WTC11 (cell line): ENCODE data around the gene UBXN2A. TPM values are rescaled to one million over a fixed set of nuclear protein-coding genes. Genes with fewer than 3 reads are reported as not detected.

Source experiments
- ATAC-seq: fragments of 200-7000 bp; cut with Tn5 transposase; 2 replicates; pipeline ENCODE4 v1.10.0; 2021; ENCODE audit warnings: mild to moderate bottlenecking, moderate library complexity
- CTCF ChIA-PET: fragments of 300-600 bp; sonication (Branson Sonifier 250); formaldehyde crosslinking; loops from one replicate; lab custom pipeline; 2021; ENCODE audit warnings: antibody characterized with exemption; lab: Charles Lee
- POLR2A ChIA-PET: fragments of 350-600 bp; sonication (Branson Sonifier 250); formaldehyde crosslinking; loops from one replicate; lab custom pipeline; 2021; ENCODE audit warnings: antibody characterized with exemption; lab: Charles Lee
- DNase-seq: peaks from one replicate; pipeline ENCODE4 v3.0.0; 2021; ENCODE audit warnings: low spot score
- H3K27ac Mint-ChIP-seq: 2 replicates; pipeline ENCODE4 v1.8.0; 2021; ENCODE audit warnings: mixed read lengths
- H3K27me3 Mint-ChIP-seq: 2 replicates; pipeline ENCODE4 v1.8.0; 2021; ENCODE audit warnings: low read depth, mild to moderate bottlenecking, moderate library complexity, mixed read lengths
- H3K36me3 Mint-ChIP-seq: 2 replicates; pipeline ENCODE4 v1.8.0; 2021; ENCODE audit warnings: mixed read lengths
- H3K4me1 Mint-ChIP-seq: 2 replicates; pipeline ENCODE4 v1.8.0; 2022; ENCODE audit warnings: mixed read lengths
- H3K4me3 Mint-ChIP-seq: 2 replicates; pipeline ENCODE4 v1.8.0; 2021; ENCODE audit warnings: mild to moderate bottlenecking, moderate library complexity, mixed read lengths
- H3K9me3 Mint-ChIP-seq: 2 replicates; pipeline ENCODE4 v1.8.0; 2021; ENCODE audit warnings: mixed read lengths
- CREM ChIP-seq: sonication (generic); formaldehyde crosslinking; IDR thresholded peaks from 2 replicates; pipeline ENCODE4 v1.8.1; 2022; ENCODE audit warnings: mild to moderate bottlenecking, missing genetic modification reagents, moderate library complexity
- ESRRA ChIP-seq: sonication (generic); formaldehyde crosslinking; IDR thresholded peaks from 2 replicates; pipeline ENCODE4 v1.8.1; 2022; ENCODE audit warnings: mild to moderate bottlenecking, missing genetic modification reagents, borderline replicate concordance
- FOXJ3 ChIP-seq: sonication (generic); formaldehyde crosslinking; IDR thresholded peaks from 2 replicates; pipeline ENCODE4 v1.9.0; 2021; ENCODE audit warnings: missing genetic modification reagents, mild to moderate bottlenecking, borderline replicate concordance
- FOXK1 ChIP-seq: sonication (generic); formaldehyde crosslinking; IDR thresholded peaks from 2 replicates; pipeline ENCODE4 v1.8.0; 2022; ENCODE audit warnings: mild to moderate bottlenecking, moderate library complexity, missing genetic modification reagents
- IRF2 ChIP-seq: sonication (generic); formaldehyde crosslinking; IDR thresholded peaks from 2 replicates; pipeline ENCODE4 v1.8.0; 2022; ENCODE audit warnings: low read depth, missing genetic modification reagents, borderline replicate concordance
- JUN ChIP-seq: sonication (generic); formaldehyde crosslinking; IDR thresholded peaks from 2 replicates; pipeline ENCODE4 v1.8.0; 2023; ENCODE audit warnings: mild to moderate bottlenecking, missing genetic modification reagents
- NFATC4 ChIP-seq: fragments of 250-450 bp; sonication (Bioruptor Pico); IDR thresholded peaks from 2 replicates; pipeline ENCODE4 v1.9.0; 2021; ENCODE audit warnings: mild to moderate bottlenecking
- NFE2L1 ChIP-seq: sonication (generic); formaldehyde crosslinking; IDR thresholded peaks from 2 replicates; pipeline ENCODE4 v1.8.1; 2023; ENCODE audit warnings: missing genetic modification reagents
- RORB ChIP-seq: fragments of 250-450 bp; sonication (Bioruptor Pico); IDR thresholded peaks from 2 replicates; pipeline ENCODE4 v1.9.0; 2021; ENCODE audit warnings: mild to moderate bottlenecking
- ZNF423 ChIP-seq: fragments of 250-450 bp; sonication (Bioruptor Pico); IDR thresholded peaks from 2 replicates; pipeline ENCODE4 v2.1.2; 2022; ENCODE audit warnings: mild to moderate bottlenecking, moderate library complexity
- total RNA-seq: library from RNA; stranded (reverse); gene quantifications from 3 replicates; pipeline ENCODE4 v1.2.3, GENCODE V29; 2021
- TF ChIP-seq, protein P1 (sequence below): sonication (generic); formaldehyde crosslinking; IDR thresholded peaks from 2 replicates; pipeline ENCODE4 v1.8.0; 2022; ENCODE audit warnings: mild to moderate bottlenecking, missing genetic modification reagents
- TF ChIP-seq, protein P2 (sequence below): sonication (generic); formaldehyde crosslinking; IDR thresholded peaks from 2 replicates; pipeline ENCODE4 v1.8.1; 2023; ENCODE audit warnings: mild to moderate bottlenecking, missing genetic modification reagents
- TF ChIP-seq, protein P3 (sequence below): sonication (generic); formaldehyde crosslinking; IDR thresholded peaks from 2 replicates; pipeline ENCODE4 v1.8.0; 2022; ENCODE audit warnings: missing genetic modification reagents
- TF ChIP-seq, protein P4 (sequence below): fragments of 250-450 bp; sonication (Bioruptor Pico); IDR thresholded peaks from 2 replicates; pipeline ENCODE4 v1.9.0; 2021; ENCODE audit warnings: mild to moderate bottlenecking, borderline replicate concordance
- TF ChIP-seq, protein P5 (sequence below): fragments of 250-450 bp; sonication (Bioruptor Pico); conservative IDR thresholded peaks from 2 replicates; pipeline ENCODE4 v1.9.0; 2021; ENCODE audit warnings: mild to moderate bottlenecking
- TF ChIP-seq, protein P6 (sequence below): fragments of 250-450 bp; sonication (Bioruptor Pico); IDR thresholded peaks from 2 replicates; pipeline ENCODE4 v1.9.0; 2021; ENCODE audit warnings: mild to moderate bottlenecking

UBXN2A gene
- total RNA-seq, 1 experiment from 2014 or later, result 16.8 TPM

DNA sequence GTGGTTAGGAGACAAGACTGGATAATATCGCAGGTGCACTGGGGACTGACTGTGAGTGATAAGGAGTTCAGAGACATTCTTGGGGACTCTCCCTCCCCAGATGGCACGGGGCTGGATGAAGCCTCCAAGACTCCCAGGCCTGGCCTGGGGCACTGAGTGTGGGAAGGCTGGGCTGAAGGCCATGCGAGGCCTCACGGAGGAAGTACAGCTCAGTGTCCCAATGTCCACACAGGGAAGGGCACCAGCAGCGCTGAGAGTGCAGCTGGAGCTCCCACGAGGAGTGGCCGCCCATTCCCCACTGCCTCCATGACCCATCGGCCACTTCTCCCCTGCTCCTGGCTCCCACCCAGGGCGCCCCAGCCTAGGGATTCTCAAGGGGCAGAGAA is 76.1 kb downstream of the UBXN2A start:
- Mint-ChIP-seq H3K4me3 (no peak overlapping the region), H3K27ac (0 out of 2 replicates have a peak overlapping the region, but pooled peaks have one; percentile 26), H3K27me3 (no peaks in the 10 kb centered on the region; the same call in 1 of the 2 replicates), H3K36me3 (no peaks in the 10 kb centered on the region), H3K9me3 (no peaks in the 10 kb centered on the region), H3K4me1 (peaks cover 22% of the 10 kb centered on the region)
- POLR2A ChIA-PET, result no interaction called here
- TF ChIP-seq, protein P1, sequence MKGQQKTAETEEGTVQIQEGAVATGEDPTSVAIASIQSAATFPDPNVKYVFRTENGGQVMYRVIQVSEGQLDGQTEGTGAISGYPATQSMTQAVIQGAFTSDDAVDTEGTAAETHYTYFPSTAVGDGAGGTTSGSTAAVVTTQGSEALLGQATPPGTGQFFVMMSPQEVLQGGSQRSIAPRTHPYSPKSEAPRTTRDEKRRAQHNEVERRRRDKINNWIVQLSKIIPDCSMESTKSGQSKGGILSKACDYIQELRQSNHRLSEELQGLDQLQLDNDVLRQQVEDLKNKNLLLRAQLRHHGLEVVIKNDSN, result no peak
- no peak for TF ChIP-seq IRF2 (CRISPR knock-in tag)
- no peak for TF ChIP-seq CREM (CRISPR knock-in tag)
- no peak for TF ChIP-seq FOXK1 (CRISPR knock-in tag)
- TF ChIP-seq NFATC4 (CRISPR knock-in tag), result no peak
- TF ChIP-seq, protein P2, sequence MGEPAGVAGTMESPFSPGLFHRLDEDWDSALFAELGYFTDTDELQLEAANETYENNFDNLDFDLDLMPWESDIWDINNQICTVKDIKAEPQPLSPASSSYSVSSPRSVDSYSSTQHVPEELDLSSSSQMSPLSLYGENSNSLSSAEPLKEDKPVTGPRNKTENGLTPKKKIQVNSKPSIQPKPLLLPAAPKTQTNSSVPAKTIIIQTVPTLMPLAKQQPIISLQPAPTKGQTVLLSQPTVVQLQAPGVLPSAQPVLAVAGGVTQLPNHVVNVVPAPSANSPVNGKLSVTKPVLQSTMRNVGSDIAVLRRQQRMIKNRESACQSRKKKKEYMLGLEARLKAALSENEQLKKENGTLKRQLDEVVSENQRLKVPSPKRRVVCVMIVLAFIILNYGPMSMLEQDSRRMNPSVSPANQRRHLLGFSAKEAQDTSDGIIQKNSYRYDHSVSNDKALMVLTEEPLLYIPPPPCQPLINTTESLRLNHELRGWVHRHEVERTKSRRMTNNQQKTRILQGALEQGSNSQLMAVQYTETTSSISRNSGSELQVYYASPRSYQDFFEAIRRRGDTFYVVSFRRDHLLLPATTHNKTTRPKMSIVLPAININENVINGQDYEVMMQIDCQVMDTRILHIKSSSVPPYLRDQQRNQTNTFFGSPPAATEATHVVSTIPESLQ (CRISPR knock-in tag), result no peak
- TF ChIP-seq JUN (CRISPR knock-in tag), result no peak
- TF ChIP-seq FOXJ3 (CRISPR knock-in tag), result no peak
- ATAC-seq (no peak), DNase-seq (no peak)
- CTCF ChIA-PET, result interaction anchor here (0.8 to 1.6 kb wide), 5 partner anchors 10 to 192 kb away, joined by 3 to 7 read pairs (median 3); partner anchors contain the start of genes ATAD2B and TP53I3

DNA sequence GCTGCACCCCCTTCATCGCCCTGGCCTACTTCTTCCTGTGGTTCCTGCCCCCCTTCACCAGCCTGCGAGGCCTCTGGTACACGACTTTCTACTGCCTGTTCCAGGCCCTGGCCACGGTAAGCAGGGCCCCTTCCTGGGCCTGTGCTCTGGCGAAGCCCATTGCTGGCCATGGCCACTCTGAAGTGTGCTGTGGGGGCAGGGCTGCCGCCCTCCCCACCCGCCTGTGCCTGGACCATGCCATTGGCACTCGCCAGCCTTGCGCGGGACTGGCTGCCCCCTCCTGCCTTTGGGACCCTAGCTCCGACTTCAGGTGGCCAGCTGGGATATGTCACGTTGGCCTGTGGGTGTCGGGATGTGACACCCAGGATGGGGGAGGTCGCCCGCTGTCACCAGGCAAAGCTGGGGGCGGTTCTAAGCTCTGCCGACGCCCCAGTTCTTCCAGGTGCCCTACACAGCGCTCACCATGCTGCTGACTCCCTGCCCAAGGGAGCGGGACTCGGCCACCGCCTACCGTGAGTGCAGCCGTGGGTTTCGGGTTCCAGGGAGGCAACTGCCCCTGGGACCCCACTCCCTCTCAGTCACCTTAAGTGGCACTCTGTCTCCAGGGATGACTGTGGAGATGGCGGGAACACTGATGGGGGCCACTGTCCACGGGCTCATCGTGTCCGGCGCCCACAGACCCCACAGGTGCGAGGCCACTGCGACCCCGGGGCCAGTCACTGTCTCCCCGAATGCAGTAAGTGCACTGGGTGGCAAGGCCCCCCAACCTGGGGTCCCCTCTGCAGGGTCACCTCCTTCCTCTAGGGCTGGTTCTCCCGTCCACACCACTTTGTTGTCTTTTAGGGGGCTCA is 76.8 kb downstream of the UBXN2A start:
- peaks cover 29% of the 10 kb centered on the region for H3K4me1 Mint-ChIP-seq
- ATAC-seq, result no peak
- H3K9me3 Mint-ChIP-seq, result no peaks in the 10 kb centered on the region
- H3K27me3 Mint-ChIP-seq, result no peaks in the 10 kb centered on the region
- POLR2A ChIA-PET, result no interaction called here
- no peak overlapping the region for H3K4me3 Mint-ChIP-seq
- no peak overlapping the region for H3K27ac Mint-ChIP-seq
- H3K36me3 Mint-ChIP-seq, result no peaks in the 10 kb centered on the region
- CTCF ChIA-PET, result interaction anchor here (0.8 to 1.6 kb wide), 5 partner anchors 10 to 192 kb away, joined by 3 to 7 read pairs (median 3); partner anchors contain the start of genes ATAD2B and TP53I3
- no peak for DNase-seq
- TF ChIP-seq ZNF423 (CRISPR knock-in tag) (no peak), RORB (CRISPR knock-in tag) (no peak), NFE2L1 (CRISPR knock-in tag) (no peak), ESRRA (CRISPR knock-in tag) (no peak)
- TF ChIP-seq, protein P3, sequence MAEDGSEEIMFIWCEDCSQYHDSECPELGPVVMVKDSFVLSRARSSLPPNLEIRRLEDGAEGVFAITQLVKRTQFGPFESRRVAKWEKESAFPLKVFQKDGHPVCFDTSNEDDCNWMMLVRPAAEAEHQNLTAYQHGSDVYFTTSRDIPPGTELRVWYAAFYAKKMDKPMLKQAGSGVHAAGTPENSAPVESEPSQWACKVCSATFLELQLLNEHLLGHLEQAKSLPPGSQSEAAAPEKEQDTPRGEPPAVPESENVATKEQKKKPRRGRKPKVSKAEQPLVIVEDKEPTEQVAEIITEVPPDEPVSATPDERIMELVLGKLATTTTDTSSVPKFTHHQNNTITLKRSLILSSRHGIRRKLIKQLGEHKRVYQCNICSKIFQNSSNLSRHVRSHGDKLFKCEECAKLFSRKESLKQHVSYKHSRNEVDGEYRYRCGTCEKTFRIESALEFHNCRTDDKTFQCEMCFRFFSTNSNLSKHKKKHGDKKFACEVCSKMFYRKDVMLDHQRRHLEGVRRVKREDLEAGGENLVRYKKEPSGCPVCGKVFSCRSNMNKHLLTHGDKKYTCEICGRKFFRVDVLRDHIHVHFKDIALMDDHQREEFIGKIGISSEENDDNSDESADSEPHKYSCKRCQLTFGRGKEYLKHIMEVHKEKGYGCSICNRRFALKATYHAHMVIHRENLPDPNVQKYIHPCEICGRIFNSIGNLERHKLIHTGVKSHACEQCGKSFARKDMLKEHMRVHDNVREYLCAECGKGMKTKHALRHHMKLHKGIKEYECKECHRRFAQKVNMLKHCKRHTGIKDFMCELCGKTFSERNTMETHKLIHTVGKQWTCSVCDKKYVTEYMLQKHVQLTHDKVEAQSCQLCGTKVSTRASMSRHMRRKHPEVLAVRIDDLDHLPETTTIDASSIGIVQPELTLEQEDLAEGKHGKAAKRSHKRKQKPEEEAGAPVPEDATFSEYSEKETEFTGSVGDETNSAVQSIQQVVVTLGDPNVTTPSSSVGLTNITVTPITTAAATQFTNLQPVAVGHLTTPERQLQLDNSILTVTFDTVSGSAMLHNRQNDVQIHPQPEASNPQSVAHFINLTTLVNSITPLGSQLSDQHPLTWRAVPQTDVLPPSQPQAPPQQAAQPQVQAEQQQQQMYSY, result no peak
- TF ChIP-seq, protein P4, sequence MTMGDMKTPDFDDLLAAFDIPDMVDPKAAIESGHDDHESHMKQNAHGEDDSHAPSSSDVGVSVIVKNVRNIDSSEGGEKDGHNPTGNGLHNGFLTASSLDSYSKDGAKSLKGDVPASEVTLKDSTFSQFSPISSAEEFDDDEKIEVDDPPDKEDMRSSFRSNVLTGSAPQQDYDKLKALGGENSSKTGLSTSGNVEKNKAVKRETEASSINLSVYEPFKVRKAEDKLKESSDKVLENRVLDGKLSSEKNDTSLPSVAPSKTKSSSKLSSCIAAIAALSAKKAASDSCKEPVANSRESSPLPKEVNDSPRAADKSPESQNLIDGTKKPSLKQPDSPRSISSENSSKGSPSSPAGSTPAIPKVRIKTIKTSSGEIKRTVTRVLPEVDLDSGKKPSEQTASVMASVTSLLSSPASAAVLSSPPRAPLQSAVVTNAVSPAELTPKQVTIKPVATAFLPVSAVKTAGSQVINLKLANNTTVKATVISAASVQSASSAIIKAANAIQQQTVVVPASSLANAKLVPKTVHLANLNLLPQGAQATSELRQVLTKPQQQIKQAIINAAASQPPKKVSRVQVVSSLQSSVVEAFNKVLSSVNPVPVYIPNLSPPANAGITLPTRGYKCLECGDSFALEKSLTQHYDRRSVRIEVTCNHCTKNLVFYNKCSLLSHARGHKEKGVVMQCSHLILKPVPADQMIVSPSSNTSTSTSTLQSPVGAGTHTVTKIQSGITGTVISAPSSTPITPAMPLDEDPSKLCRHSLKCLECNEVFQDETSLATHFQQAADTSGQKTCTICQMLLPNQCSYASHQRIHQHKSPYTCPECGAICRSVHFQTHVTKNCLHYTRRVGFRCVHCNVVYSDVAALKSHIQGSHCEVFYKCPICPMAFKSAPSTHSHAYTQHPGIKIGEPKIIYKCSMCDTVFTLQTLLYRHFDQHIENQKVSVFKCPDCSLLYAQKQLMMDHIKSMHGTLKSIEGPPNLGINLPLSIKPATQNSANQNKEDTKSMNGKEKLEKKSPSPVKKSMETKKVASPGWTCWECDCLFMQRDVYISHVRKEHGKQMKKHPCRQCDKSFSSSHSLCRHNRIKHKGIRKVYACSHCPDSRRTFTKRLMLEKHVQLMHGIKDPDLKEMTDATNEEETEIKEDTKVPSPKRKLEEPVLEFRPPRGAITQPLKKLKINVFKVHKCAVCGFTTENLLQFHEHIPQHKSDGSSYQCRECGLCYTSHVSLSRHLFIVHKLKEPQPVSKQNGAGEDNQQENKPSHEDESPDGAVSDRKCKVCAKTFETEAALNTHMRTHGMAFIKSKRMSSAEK, result no peak
- TF ChIP-seq, protein P5, sequence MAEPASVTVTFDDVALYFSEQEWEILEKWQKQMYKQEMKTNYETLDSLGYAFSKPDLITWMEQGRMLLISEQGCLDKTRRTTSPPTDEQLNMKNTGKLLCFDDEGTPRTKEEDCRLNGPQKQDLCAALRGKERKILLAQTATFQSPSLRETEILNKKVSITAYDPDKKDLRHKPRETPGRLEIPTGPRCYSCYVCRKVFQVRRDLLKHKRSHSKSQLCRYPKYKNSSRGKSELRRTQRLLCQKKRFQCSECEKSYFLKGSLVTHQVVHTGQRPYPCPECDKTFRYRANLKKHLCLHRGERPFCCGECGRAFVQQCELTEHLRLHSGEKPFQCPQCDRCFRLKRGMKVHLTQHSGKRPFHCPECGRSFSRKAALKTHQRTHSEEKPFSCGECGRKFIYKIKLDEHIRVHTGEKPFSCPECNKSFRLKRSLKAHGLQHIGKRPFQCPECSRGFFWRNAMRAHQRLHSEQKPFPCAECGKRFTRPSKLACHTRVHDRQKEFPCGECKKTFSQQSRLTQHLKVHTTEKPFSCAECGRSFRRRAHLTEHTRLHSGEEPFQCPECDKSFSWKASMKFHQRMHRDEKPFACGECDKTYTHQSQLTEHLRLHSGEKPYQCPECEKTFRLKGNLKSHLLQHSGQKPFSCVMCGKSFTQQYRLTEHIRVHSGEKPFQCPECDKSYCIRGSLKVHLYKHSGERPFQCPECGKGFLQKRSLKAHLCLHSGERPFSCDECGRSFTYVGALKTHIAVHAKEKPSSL (CRISPR knock-in tag), result no peak
- TF ChIP-seq, protein P6, sequence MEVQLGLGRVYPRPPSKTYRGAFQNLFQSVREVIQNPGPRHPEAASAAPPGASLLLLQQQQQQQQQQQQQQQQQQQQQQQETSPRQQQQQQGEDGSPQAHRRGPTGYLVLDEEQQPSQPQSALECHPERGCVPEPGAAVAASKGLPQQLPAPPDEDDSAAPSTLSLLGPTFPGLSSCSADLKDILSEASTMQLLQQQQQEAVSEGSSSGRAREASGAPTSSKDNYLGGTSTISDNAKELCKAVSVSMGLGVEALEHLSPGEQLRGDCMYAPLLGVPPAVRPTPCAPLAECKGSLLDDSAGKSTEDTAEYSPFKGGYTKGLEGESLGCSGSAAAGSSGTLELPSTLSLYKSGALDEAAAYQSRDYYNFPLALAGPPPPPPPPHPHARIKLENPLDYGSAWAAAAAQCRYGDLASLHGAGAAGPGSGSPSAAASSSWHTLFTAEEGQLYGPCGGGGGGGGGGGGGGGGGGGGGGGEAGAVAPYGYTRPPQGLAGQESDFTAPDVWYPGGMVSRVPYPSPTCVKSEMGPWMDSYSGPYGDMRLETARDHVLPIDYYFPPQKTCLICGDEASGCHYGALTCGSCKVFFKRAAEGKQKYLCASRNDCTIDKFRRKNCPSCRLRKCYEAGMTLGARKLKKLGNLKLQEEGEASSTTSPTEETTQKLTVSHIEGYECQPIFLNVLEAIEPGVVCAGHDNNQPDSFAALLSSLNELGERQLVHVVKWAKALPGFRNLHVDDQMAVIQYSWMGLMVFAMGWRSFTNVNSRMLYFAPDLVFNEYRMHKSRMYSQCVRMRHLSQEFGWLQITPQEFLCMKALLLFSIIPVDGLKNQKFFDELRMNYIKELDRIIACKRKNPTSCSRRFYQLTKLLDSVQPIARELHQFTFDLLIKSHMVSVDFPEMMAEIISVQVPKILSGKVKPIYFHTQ (CRISPR knock-in tag), result no peak
